Panc1 (cell line): ENCODE data around the gene ABCB6. TPM values are rescaled to one million over a fixed set of nuclear protein-coding genes. Genes with fewer than 3 reads are reported as not detected.

ENCODE experiments used
- ATAC-seq: fragments of 200-7000 bp; cut with Tn5 transposase; 2 replicates; pipeline ENCODE4 v1.9.1; 2020; ENCODE audit warnings: mild to moderate bottlenecking, moderate library complexity
- BruUV-seq: library from RNA; stranded (reverse); fragments of 400-500 nt; replicated peaks from 2 replicates; lab custom pipeline; 2021; lab: Mats Ljungman, UMichigan
- CTCF ChIA-PET: fragments of 300-600 bp; sonication (Branson Sonifier 250); formaldehyde crosslinking; loops from one replicate; lab custom pipeline; 2022; ENCODE audit warnings: antibody characterized with exemption; lab: Charles Lee
- POLR2A ChIA-PET: fragments of 300-600 bp; sonication (Branson Sonifier 250); formaldehyde crosslinking; loops from one replicate; lab custom pipeline; 2022; ENCODE audit warnings: antibody characterized with exemption; lab: Charles Lee
- DNase-seq: peaks from one replicate; pipeline ENCODE4 v3.0.0-alpha.2; 2010; ENCODE audit warnings: low read depth, low spot score
- H3K27ac ChIP-seq: 2 replicates; pipeline ENCODE4 v1.5.1; 2011; ENCODE audit warnings: mild to moderate bottlenecking, low read length, inconsistent platforms
- H3K27me3 ChIP-seq: fragments of 200-500 bp; sonication (Bioruptor generic); 2 replicates; pipeline ENCODE4 v1.6.0; 2014; ENCODE audit warnings: low read length, inconsistent platforms; ENCODE audit not compliant: control insufficient read depth, insufficient read depth
- H3K36me3 ChIP-seq: fragments of 200-500 bp; sonication (Bioruptor generic); 2 replicates; pipeline ENCODE4 v1.5.1; 2014; ENCODE audit warnings: inconsistent platforms, mild to moderate bottlenecking, low read length, moderate library complexity; ENCODE audit not compliant: control insufficient read depth, insufficient read depth
- H3K4me1 ChIP-seq: 2 replicates; pipeline ENCODE4 v1.5.1; 2011; ENCODE audit warnings: inconsistent platforms, mild to moderate bottlenecking, low read length, moderate library complexity; ENCODE audit not compliant: control insufficient read depth, insufficient read depth
- H3K4me3 ChIP-seq, 2 experiments: 2 replicates each; pipeline ENCODE4 v1.5.1; 2011 to 2012; ENCODE audit warnings: low read depth in 2 of 2, low read length in 2 of 2, mild to moderate bottlenecking in 2 of 2, inconsistent platforms in 1 of 2, moderate library complexity in 1 of 2
- H3K9me3 ChIP-seq: fragments of 200-500 bp; sonication (Bioruptor generic); 2 replicates; pipeline ENCODE4 v1.5.1; 2014; ENCODE audit warnings: low read depth, mild to moderate bottlenecking, inconsistent platforms, low read length, moderate library complexity; ENCODE audit not compliant: control insufficient read depth, insufficient read depth
- CTCF ChIP-seq: fragments of 450-650 bp; IDR thresholded peaks from 2 replicates; pipeline ENCODE4 v1.5.1; 2017; ENCODE audit warnings: mild to moderate bottlenecking
- POLR2AphosphoS5 ChIP-seq: IDR thresholded peaks from 2 replicates; pipeline ENCODE4 v1.6.1; 2012; ENCODE audit warnings: mild to moderate bottlenecking, low read depth, low read length, moderate library complexity
- REST ChIP-seq, 2 experiments: IDR thresholded peaks; 2 replicates each; pipeline ENCODE4 v1.6.1; 2011 to 2012; ENCODE audit warnings: low read depth in 2 of 2, control low read depth in 1 of 2, low read length in 1 of 2, mild to moderate bottlenecking in 1 of 2, moderate library complexity in 1 of 2; ENCODE audit not compliant: insufficient read depth in 1 of 2
- SIN3A ChIP-seq: IDR thresholded peaks from 2 replicates; pipeline ENCODE4 v1.6.1; 2012; ENCODE audit warnings: low read depth, mild to moderate bottlenecking, low read length, moderate library complexity, borderline replicate concordance; ENCODE audit not compliant: insufficient read depth
- TCF7L2 ChIP-seq: IDR thresholded peaks from 2 replicates; pipeline ENCODE4 v1.6.1; 2011; ENCODE audit warnings: mild to moderate bottlenecking, low read depth, low read length, inconsistent platforms
- in situ Hi-C: cut with HindIII; loops from 2 replicates; pipeline ENCODE4 v1.10.0; 2016; ENCODE audit warnings: low sequenced_read_pairs, low pct_unique_long_range_greater_than_20kb
- intact Hi-C: fragments of 100-400 bp; cut with micrococcal nuclease; formaldehyde crosslinking; loops from one replicate; pipeline ENCODE4 v1.10.0; 2022; ENCODE audit not compliant: unreplicated experiment
- total RNA-seq: library from RNA; stranded (reverse); gene quantifications from one replicate; pipeline ENCODE4 v1.2.1, GENCODE V29; 2021; ENCODE audit not compliant: unreplicated experiment

Gene ABCB6
- total RNA-seq, 1 experiment from 2014 or later, result 19.0 TPM

GRCh38 chr2:219246559-219246958, 27.8 kb upstream of the ABCB6 start:
- ChIA-PET CTCF (interaction anchor here (1.2 kb wide), 1 partner anchor 16 kb away, joined by 6 read pairs; no protein-coding TSS in a partner anchor), POLR2A (no interaction called here)
- no peak for DNase-seq

GRCh38 chr2:219245899-219246230, 27.1 kb upstream of the ABCB6 start:
- Histone ChIP-seq H3K27ac (peak overlapping the region; percentile 81), H3K36me3 (no peaks in the 10 kb centered on the region; the same call in 1 of the 2 replicates), H3K27me3 (no peaks in the 10 kb centered on the region), H3K4me1 (peaks cover 39% of the 10 kb centered on the region), H3K9me3 (no peaks in the 10 kb centered on the region), H3K4me3 (peak overlapping the region; percentile 84 to 94)
- BruUV-seq, result no TSS peak
- in situ Hi-C loops (no loop called here), intact Hi-C loops (no loop called here)
- ATAC-seq (no peak), DNase-seq (no peak)
- TF ChIP-seq TCF7L2 (no peak), CTCF (no peak), SIN3A (no peak), POLR2AphosphoS5 (no peak), REST (IDR thresholded peaks at IDR 0.05; ENCODE audit: insufficient read depth in 1 of 2, low read depth in 2 of 2, low read length in 1 of 2) (no peak)
- CTCF ChIA-PET, result interaction anchor here (1.2 kb wide), 1 partner anchor 16 kb away, joined by 6 read pairs; no protein-coding TSS in a partner anchor
- POLR2A ChIA-PET, result interaction anchor here (0.5 to 1.5 kb wide), 4 partner anchors 16 to 325 kb away, joined by 4 to 11 read pairs (median 6); partner anchors contain the start of genes ANKZF1 and ATG9A

More at GRCh38 chr2:219246559-219246958, 27.8 kb upstream of the ABCB6 start:
- no peaks in the 10 kb centered on the region for H3K27me3 ChIP-seq
- intact Hi-C loops (no loop called here), in situ Hi-C loops (no loop called here)
- H3K4me1 ChIP-seq, result peaks cover 39% of the 10 kb centered on the region
- no peaks in the 10 kb centered on the region for H3K9me3 ChIP-seq
- H3K36me3 ChIP-seq, result no peaks in the 10 kb centered on the region; the same call in 1 of the 2 replicates
- TF ChIP-seq SIN3A (no peak), TCF7L2 (no peak), REST (IDR thresholded peaks at IDR 0.05; ENCODE audit: insufficient read depth in 1 of 2, low read depth in 2 of 2, low read length in 1 of 2) (no peak), POLR2AphosphoS5 (no peak), CTCF (no peak)
- no peak overlapping the region for H3K4me3 ChIP-seq
- TSS peak; percentile 91 for BruUV-seq
- no peak for ATAC-seq
- no peak overlapping the region; the same call in 1 of the 2 replicates for H3K27ac ChIP-seq
